ENCODE data around the gene DOK7.
"Not testable (repeated sequence)": the region's sequence is repeated elsewhere in the genome, so short reads cannot be mapped to it uniquely, and the experiment has no call there.

DOK7 gene

DNA sequence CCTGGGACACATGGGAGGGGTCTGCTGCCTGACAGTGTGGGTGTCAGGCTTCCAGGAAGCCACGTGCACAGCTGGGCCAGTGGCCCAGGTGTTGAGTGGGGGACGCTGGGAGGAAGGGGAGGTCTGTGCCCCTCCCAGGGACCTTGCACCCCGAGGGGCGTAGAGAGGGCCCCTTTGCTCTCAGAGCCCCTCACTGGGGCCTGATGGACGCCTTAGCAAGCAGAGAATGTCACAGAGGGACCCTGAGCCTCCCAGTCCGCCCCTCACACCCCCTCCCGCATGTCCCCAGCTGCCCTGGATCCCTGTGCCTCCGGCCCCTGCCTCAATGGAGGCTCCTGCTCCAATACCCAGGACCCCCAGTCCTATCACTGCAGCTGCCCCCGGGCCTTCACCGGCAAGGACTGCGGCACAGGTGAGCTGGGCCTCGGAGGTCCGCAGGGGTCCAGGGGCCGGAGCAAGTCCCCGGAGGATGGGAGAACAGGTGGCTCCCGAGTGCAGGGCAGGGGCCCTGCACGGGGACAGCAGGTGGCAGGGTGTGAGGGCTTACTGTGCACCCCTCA lies 19.3 kb upstream of the DOK7 start:
- FAIRE-seq, result no peak

DNA sequence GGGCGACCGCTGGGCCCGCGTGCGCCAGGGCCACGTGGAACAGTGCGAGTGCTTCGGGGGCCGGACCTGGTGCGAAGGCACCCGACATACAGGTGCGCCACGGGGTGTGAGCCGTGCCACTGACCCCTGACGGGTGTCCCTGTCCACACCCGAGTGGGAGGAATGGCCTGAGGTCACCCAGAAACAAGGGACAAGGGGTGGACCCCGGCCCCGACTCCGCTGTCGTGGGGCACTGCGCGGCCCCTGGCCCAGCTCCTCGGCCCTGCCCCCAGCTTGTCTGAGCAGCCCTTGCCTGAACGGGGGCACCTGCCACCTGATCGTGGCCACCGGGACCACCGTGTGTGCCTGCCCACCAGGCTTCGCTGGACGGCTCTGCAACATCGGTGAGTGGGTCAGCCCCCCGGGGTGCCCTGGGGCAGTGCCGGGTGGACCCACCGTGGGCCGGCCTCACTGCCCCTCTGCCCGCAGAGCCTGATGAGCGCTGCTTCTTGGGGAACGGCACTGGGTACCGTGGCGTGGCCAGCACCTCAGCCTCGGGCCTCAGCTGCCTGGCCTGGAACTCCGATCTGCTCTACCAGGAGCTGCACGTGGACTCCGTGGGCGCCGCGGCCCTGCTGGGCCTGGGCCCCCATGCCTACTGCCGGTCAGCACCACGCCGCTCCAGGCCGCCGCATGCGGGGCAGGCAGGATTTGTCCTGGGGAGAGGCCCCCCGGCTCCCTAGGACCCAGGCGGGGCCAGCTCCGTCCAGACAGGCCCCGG lies 18.6 kb upstream of the DOK7 start:
- no peak for FAIRE-seq

DNA sequence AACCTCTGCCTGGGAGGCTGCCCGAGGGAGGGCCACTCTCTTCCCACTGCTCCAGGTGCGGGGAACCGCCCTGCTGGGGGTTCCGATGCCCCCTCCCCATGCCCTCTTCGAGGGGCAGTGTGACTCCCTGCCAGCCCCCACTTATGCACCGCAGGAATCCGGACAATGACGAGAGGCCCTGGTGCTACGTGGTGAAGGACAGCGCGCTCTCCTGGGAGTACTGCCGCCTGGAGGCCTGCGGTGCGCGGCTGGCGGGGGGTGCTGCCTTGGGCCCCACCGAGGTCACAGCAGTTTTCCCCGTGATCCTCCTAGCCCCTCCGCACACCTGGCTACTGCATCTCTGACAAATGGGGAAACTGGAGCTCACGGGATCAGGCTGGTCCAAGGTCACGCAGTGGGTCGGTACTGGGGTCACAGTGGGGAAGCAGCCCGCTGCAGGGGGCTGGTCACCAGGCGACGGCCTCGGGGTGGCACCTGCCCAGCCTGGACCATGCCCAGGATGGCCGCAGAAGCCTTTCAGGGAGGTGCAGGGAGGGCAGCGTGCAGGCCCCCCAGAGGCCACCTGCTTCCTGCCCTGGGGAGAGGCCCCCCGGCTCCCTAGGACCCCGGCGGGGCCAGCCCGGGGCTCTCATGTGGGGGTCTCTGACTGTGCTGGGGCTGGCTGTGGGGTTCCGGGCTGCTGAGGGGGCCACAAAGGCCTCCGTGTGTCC lies 17.8 kb upstream of the DOK7 start:
- FAIRE-seq, result no peak

DNA sequence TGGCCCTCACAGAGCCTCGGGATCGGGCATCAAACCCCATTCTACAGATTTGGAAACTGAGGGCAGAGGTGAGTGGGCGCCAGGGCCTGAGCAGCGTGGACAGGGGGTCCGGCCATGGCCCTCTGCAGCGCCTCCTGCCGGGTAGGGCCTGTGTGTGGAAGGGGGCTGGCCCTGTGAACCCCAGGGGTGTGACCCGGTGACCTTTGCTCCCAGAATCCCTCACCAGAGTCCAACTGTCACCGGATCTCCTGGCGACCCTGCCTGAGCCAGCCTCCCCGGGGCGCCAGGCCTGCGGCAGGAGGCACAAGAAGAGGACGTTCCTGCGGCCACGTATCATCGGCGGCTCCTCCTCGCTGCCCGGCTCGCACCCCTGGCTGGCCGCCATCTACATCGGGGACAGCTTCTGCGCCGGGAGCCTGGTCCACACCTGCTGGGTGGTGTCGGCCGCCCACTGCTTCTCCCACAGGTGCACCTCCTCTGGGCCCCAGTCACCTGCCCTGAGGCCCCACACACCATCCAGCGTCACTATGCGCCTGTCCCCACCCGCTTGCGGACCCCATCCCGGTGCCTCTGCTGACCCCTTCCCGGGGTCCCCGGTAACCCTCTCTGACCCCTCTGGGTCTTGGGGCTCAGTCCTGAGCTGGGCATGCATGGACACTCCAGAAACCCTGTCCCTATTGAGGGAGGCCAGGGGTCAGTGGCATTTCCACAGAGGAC lies 17.1 kb upstream of the DOK7 start:
- FAIRE-seq, result no peak

DNA sequence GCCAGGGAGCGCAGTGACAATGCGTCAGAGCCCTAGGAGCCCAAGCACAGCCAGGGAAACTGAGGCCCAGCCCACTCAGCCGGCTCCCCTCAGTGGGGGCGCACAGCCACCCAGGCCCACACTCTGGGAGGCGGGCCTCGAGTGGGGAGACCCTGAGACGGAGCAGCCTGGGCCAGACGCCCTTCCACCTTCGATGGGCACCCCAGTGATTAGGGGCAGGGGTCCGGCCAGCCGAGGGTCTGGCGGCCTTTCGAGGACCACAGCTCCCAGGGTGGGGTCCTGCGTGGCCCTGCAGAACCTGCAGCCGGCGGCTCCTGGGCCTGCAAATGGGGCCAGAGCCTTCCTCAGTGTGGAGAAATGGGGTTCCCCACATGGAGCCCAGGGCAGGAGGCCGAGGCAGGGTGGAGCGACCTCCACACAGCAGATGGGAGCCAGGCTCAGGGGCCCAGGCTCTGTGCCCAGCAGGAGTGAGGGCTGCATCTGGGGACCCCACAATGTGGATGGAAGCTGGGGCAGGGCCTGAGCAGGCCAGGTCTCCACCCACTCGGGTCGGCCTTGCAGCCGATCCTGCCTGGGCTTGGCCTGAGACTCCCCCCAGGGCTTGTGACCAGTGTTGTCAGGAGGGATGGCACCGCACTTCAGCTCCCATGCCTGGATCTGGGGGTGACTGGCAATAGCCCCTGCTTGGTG lies 16.3 kb upstream of the DOK7 start:
- no peak for FAIRE-seq

DNA sequence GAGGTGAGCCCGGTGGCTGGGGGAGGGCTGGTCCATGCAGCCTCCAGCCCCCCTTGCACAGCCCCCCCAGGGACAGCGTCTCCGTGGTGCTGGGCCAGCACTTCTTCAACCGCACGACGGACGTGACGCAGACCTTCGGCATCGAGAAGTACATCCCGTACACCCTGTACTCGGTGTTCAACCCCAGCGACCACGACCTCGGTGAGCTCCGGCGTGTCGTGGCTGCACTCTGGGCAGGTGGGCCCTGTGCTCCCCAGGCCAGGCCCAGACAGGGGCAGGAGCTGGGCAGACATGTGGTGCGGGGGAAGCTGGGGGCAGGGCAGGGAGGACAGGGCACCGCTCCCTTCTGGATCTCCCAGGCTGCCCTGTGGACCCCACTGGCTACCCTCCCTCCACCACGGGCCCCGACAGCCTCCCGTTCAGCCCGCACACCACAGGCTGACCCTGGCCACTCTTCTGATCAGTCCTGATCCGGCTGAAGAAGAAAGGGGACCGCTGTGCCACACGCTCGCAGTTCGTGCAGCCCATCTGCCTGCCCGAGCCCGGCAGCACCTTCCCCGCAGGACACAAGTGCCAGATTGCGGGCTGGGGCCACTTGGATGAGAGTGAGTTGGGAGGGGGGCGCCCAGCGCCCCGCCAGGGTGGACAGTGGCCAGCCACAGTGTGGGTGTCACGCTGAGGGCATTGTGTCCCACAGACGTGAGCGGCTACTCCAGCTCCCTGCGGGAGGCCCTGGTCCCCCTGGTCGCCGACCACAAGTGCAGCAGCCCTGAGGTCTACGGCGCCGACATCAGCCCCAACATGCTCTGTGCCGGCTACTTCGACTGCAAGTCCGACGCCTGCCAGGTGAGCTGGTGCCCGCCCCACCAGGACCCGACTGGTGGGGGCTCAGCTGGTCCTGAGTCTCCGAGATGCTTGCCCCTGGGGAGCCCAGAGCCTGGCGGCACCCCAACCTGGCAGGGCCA lies 15.4 kb upstream of the DOK7 start:
- FAIRE-seq, result no peak

DNA sequence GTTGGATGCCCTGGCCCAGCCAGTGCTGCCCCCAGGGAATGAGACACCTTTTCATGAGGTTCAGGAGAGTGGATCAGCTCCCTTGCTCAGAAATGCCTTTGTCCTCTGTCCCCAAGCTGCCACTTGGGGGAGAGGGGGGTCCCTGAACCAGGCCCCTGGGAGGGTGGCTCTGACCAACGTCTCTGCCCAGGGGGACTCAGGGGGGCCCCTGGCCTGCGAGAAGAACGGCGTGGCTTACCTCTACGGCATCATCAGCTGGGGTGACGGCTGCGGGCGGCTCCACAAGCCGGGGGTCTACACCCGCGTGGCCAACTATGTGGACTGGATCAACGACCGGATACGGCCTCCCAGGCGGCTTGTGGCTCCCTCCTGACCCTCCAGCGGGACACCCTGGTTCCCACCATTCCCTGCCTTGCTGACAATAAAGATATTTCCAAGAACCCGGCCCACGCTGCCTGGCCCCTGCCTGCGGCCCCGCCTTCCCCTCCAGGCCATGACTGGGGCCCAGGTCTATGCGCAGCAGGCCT lies 14.0 kb upstream of the DOK7 start:
- no peak for FAIRE-seq

DNA sequence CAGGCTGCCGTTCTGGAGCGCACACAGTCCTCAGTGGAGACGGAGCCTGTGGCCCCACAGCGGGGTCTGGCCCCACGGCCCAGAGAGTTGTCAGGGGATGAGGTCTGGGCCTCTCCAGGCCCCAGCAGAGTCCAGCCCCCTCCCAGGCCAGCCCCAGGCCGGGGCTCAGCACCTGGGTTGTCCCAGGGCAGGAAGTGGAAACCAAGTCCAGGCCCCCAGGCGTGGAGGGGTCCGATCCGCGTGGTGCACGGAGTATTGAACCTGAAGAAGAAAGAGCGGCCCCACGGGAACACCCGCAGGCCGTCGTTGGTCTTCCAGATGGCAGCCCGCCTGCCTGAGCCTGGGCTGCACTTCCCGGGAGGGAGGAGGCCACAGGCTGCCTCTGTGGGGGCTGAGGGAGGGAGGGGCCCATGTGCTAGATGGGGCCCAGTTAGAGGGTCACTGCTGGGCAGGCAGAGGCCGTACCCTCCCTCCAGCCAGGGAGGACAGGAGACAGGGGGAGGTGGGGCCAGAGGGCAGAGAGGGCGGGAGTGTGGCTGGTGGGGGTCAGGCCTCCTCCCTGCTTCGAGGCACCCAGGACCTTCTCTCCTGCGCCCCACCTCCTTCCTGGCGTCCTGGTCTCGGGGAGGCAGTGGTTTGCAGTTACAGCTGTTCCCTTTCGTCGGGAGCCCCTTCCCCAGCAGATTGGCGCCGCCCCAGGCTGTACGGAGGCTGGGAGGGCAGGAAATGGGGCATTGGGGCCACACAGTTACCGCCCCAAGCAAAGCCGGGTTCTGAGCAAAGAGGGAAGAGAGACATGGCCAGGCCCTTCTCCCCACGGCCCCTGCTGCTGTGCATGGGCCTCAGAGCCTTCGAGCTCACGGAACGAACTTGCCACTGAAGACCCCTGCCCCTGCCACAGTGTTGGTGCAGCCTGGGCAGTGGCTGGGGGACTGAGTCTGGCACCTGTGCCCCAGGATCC lies 13.3 kb upstream of the DOK7 start:
- no peak for FAIRE-seq

DNA sequence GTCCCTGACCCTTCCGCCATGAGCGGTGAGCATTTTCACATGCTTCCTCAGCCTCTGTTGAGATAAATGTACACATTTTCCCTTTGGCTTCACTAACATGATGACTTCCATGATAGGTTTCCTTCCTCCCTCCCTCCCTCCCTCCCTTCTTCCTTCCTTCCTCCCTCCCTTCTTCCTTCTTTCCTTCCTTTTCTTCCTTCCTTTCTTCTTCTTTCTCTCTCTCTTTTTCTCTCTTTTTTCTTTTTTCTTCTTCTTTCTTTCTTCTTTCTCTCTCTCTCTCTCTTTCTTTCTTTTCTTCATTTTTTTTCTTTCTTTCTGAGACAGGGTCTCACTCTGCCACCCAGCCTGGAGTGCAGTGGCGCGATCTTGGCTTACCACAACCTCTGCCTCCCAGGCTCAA lies 12.5 kb upstream of the DOK7 start:
- no peak for FAIRE-seq

DNA sequence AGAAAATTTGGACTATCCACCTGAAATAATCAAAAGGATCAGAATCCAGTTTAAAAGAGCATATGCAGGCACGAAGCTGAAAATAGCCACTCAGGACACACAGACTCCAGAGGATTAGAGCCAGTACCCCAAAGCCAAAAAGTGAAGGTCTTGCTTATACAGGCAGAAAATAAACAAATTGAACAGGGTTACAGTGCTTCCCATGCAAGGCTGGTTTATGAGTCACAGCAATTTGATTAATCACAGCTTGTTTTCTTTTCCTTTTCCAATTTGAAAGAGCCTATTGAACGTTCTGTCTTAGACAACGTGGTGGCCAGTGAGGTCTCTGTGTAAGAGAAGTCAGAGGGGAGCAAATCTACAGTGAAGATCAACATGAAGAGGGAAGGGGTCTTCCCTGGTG lies 11.2 kb upstream of the DOK7 start:
- FAIRE-seq, result no peak

DNA sequence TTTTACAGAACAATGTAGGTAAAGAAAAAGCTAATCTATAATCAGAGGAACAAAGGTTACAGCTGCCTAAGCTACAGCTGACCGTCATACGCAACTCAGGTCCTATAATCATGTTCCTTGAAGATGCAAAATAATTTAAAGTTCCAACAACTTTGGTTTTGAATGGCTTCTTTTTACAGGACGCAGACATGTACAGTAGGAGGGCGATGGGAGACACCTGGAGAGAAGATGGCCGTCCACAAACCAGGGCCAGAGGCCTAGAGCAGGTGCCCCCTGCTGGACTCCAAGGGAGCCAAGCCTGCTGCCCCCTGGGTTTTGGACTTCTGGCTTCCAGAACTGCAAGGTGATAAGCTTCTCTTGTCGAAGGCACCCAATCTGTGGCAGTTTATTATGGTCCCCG lies 10.7 kb upstream of the DOK7 start:
- no peak for FAIRE-seq

DNA sequence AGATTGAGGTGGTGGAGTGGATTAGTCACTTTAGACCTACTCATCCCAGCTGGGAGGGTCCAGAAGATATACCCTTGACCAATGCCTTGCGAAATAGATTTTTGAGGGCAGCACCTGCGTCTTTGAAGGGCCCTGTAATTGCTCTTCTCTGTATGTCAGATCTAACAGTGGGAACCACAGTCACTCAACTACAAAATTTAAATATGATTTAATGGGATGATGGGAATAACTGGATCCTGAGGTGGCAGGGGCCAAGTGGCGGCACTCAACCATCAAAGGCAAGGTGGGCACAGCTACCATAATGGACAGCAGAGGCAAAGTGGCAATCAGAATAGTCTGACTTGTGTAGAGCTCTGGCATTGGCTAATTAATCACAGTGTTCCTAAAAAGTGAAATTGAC lies 7.5 kb upstream of the DOK7 start:
- not testable (repeated sequence) for FAIRE-seq

DNA sequence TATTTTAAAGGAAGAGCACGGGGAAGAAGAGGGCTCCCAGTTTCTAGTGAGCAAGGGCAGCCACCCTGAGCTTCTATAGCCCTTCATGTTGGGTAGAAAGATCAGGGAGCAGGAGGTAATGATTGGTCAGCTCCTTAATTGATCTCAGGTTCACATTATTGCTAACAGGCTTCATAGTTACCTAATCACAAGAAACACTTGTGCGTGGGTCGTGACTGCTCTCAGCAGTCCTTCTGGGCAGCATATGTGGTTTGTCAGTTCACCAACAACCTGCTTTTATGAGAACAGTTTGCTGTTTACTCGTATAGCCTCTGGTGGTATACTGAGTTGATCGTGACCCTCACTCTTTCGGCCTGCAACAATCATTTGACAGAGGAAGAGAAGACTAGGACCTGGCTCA lies 4.7 kb upstream of the DOK7 start:
- FAIRE-seq, result no peak

DNA sequence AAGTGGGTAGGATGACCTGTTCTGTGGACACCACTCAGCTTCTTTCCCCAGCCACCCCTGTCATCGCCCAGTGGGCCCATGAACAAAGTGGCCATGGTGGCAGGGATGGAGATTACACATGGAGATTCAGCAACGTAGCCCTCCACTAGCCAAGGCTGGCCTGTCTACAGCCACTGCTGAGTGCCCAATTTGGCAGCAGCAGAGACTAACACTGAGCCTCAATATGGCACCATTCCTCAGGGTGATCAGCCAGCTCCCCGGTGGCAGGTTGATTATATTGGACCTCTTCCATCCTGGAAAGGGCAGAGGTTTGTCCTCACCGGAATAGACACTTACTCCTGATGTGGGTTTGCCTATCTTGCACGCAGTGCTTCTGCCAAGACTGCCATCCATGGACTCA lies 4.0 kb upstream of the DOK7 start:
- FAIRE-seq, result not testable (repeated sequence)

DNA sequence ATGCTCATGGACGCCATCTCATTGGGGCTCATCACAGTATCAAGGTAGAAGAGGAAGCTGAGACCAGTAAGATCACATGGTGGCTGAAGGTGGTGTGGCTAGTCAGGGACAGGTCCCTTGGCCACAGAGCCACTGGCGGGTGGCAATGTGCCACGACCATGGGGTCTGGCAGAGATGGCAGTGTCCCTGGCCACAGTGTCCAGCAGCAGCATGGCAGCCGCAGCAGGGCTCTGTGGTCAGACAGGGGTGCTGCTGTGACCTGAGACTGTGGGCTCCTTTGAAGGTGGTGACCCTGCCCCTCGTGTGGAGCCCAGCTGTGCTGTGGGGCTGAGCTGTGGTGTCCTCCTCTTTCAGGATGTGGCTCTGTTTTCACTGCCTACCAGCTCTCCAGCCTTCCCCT lies 2.2 kb upstream of the DOK7 start:
- no peak for FAIRE-seq

DNA sequence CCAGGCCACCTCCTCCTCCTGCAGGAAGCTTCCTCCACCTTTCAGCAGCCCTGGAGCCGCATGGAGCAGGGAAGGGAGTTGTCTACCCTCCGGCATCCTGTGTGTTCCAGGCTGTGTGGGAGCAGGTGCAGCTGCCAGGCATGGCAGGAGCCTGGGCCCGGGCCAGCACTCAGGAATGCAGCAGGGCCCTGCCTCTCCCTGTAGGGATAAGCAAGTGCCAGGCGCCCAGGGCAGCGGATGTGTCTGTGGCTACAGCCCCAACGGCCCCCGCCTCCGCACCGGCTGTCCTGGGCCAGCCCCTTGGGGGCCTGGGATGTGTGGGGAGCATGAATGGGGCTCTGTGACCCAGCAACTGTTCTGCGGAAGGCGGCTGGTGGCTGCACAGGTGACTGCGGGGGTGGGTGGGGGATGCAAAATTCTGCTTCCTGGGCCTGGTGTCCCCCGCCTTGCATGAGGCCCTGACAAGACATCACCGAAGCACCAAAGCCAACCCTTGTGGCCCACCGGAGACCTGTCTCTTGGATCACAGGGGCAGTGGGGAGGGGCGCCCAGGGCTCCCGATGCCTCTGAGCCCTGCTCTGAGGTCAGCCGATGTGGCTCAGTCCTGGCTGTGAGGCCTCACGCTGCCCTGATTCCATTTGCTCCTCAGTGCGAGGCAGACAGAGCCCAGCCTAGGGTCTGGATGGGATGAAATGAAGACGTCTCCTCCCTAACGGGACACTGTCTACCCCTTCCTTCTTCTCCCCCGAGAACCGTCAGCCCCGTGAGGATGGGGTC lies 1.4 kb upstream of the DOK7 start:
- no peak for FAIRE-seq

DNA sequence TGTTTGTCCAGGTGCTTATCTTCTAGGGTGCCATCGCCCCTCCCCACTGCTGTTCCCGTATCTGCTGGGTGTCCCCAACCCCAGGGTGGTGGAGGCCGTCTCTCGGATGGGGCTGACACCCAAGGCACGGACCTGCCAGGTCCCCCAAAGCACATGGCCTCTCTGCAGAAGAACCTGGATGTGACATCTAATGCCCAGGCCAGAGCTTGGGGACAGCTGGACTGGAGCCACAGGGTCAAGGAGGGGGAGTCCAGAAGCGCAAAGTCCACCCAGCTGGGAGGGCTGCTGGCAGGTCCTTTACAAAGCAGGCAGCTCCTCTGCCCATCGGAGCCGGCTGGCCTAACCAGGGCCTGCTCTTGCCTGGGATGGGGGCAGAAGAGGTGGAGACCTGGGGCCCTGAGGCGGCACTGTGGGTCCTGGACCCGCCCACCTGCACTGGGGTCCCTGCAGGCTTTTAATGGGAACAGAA lies 751 bp upstream of the DOK7 start:
- no peak for FAIRE-seq

DNA sequence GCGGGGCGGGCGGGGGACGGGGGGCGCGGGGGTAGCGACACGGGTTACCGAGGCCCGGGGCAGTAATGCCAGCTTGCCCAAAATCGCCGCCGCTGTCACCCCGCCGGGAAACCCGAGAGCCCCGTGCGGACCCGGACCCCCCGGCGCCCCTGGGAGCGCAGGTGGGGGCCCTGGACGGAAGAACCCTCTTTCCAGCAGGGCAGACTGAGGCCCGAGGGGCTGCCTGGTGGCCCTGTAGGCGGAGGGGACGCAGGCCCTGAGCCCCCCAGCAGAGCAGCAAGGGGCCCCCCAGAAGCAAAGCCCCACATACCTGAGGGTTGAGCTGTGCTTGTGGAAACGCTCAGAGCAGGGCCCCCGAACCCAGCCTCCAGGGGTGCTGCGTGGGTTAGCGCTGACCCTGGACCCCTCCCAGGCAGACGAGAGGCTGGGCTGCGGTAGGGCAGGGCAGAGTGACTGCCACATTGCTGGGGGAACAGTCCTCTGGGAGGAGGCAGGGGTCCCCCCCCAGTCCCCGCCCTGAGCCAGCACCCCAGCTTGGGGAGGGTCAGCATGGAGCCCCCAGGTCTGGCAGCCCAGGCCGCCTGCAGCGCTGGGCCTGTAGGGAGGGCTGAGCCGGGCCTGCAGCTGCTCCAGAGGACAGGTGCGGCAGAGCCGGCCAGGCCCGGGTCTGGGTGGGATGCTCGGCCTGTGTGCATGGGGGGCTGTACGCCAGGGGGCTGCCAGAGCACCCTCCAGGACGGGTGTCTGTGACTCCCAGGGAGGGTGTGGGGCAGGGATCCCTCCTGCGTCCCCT lies 646 bp downstream of the DOK7 start:
- FAIRE-seq, result no peak
